Left renal cortex interstitium (tissue), 4 donors: ENCODE data around the gene PPFIBP1. TPM values are rescaled to one million over a fixed set of nuclear protein-coding genes. Genes with fewer than 3 reads are reported as not detected.
"Not testable (repeated sequence)": the region's sequence is repeated elsewhere in the genome, so short reads cannot be mapped to it uniquely, and the experiment has no call there.

ENCODE experiments used
- DNase-seq, 4 donors: peaks; one replicate each; pipeline ENCODE4 v3.0.0-alpha.2; 2013; ENCODE audit warnings: low read depth in 4 of 4, low spot score in 2 of 4, missing footprints in 1 of 4
- polyA plus RNA-seq, 4 donors: library from polyadenylated mRNA; unstranded; fragments of 120-200 nt; gene quantifications; one replicate each; pipeline ENCODE4 v1.2.1, GENCODE V29; 2013; ENCODE audit not compliant: insufficient read length in 4 of 4

The PPFIBP1 gene
- polyA plus RNA-seq, 4 donors = 57.0 to 113 (median 83.0) TPM

- no peak for DNase-seq
Observed at GRCh38 chr12:27616356-27617142, 92.5 kb downstream of the PPFIBP1 start.

- DNase-seq = no peak
Observed at GRCh38 chr12:27618836-27619235, 94.8 kb downstream of the PPFIBP1 start.

- DNase-seq = no peak
Observed at GRCh38 chr12:27619308-27619707, 95.3 kb downstream of the PPFIBP1 start.

GRCh38 chr12:27620121-27620520, 96.1 kb downstream of the PPFIBP1 start:
- DNase-seq = no peak

GRCh38 chr12:27622436-27623195, 98.6 kb downstream of the PPFIBP1 start:
- DNase-seq = no peak

- no peak for DNase-seq
Observed at GRCh38 chr12:27623645-27624044, 99.6 kb downstream of the PPFIBP1 start.

- no peak for DNase-seq
Observed at GRCh38 chr12:27624586-27624985, 100.6 kb downstream of the PPFIBP1 start.

GRCh38 chr12:27627123-27627852, 103.3 kb downstream of the PPFIBP1 start:
- no peak for DNase-seq

- not testable (repeated sequence) for DNase-seq
Observed at GRCh38 chr12:27627853-27628469, 104.0 kb downstream of the PPFIBP1 start.

- not testable (repeated sequence) for DNase-seq
Observed at GRCh38 chr12:27630219-27630618, 106.2 kb downstream of the PPFIBP1 start.

- no peak for DNase-seq
Observed at GRCh38 chr12:27631365-27631764, 107.4 kb downstream of the PPFIBP1 start.

- no peak for DNase-seq
Observed at GRCh38 chr12:27631813-27632491, 107.9 kb downstream of the PPFIBP1 start.

- peak in 1 of 4 donors; percentile 13 for DNase-seq
Observed at GRCh38 chr12:27635349-27635972, 111.5 kb downstream of the PPFIBP1 start.

GRCh38 chr12:27636569-27636968, 112.6 kb downstream of the PPFIBP1 start:
- not testable (repeated sequence) for DNase-seq

GRCh38 chr12:27637524-27637923, 113.5 kb downstream of the PPFIBP1 start:
- DNase-seq = no peak

- no peak for DNase-seq
Observed at GRCh38 chr12:27639265-27639664, 115.3 kb downstream of the PPFIBP1 start.

GRCh38 chr12:27640566-27641200, 116.7 kb downstream of the PPFIBP1 start:
- DNase-seq = not testable (repeated sequence)

GRCh38 chr12:27642361-27642760, 118.4 kb downstream of the PPFIBP1 start:
- not testable (repeated sequence) for DNase-seq

GRCh38 chr12:27642892-27643291, 118.9 kb downstream of the PPFIBP1 start:
- not testable (repeated sequence) for DNase-seq
